Vagina (tissue), 2 donors: ENCODE data around the gene SPANXA2.

Source experiments
- CTCF ChIP-seq, 3 experiments: fragments of 450-650 bp in 2 of 3; fragments of 200-600 bp in 1 of 3; sonication (generic) in 1 of 3; IDR thresholded peaks; one replicate each; pipeline ENCODE4 v1.5.1; 2017 to 2019; ENCODE audit warnings: antibody characterized with exemption in 3 of 3, mild to moderate bottlenecking in 2 of 3, moderate library complexity in 2 of 3
- POLR2A ChIP-seq, 2 donors: fragments of 450-650 bp; IDR thresholded peaks; one replicate each; pipeline ENCODE4 v1.6.1; 2017; ENCODE audit warnings: antibody characterized with exemption in 2 of 2, mild to moderate bottlenecking in 2 of 2, moderate library complexity in 2 of 2
- POLR2AphosphoS5 ChIP-seq, 2 donors: sonication (generic); formaldehyde crosslinking; IDR thresholded peaks; one replicate each; pipeline ENCODE4 v1.9.0; 2017; ENCODE audit warnings: antibody characterized with exemption in 2 of 2, mild to moderate bottlenecking in 2 of 2, low read depth in 1 of 2; ENCODE audit not compliant: insufficient read depth in 1 of 2

GRCh38 chrX:141619336-141619735 is 29.8 kb downstream of the SPANXA2 start:
- TF ChIP-seq POLR2AphosphoS5 (IDR thresholded peaks at IDR 0.05; ENCODE audit: insufficient read depth in 1 of 2, low read depth in 1 of 2) (no peak), POLR2A (IDR thresholded peaks at IDR 0.05) (no peak), CTCF (IDR thresholded peaks at IDR 0.05) (no peak)
